Fibroblast of villous mesenchyme (primary cell): ENCODE measurements around the gene AP2A2. TPM values are rescaled to one million over a fixed set of nuclear protein-coding genes. Genes with fewer than 3 reads are reported as not detected.

ENCODE experiments used
- DNase-seq: peaks from one replicate; pipeline ENCODE4 v3.0.0-alpha.2; 2010; ENCODE audit warnings: low read depth
- H3K4me3 ChIP-seq: 2 replicates; pipeline ENCODE4 v1.5.1; 2011; ENCODE audit warnings: low read depth, mild to moderate bottlenecking, low read length
- CTCF ChIP-seq: IDR thresholded peaks from 2 replicates; pipeline ENCODE4 v1.5.1; 2012; ENCODE audit warnings: low read depth, mild to moderate bottlenecking, low read length; ENCODE audit not compliant: insufficient read depth
- total RNA-seq: library from RNA; depleted of rRNA; stranded (reverse); fragments of >200 nt; gene quantifications from 2 replicates; pipeline ENCODE4 v1.2.3, GENCODE V29; 2012

Gene AP2A2
- total RNA-seq, 1 donor = 53.5 TPM

GRCh38 chr11:899724-900123, 25.9 kb upstream of the AP2A2 start:
- no peak for TF ChIP-seq CTCF
- no peak for DNase-seq
- H3K4me3 ChIP-seq = no peak overlapping the region

- no peak for TF ChIP-seq CTCF
- DNase-seq = no peak
- no peak overlapping the region for H3K4me3 ChIP-seq
Measured at GRCh38 chr11:900545-900944, 25.1 kb upstream of the AP2A2 start.

GRCh38 chr11:901452-902061, 24.1 kb upstream of the AP2A2 start:
- no peak overlapping the region for H3K4me3 ChIP-seq
- DNase-seq = no peak
- no peak for TF ChIP-seq CTCF

GRCh38 chr11:904380-904779, 21.3 kb upstream of the AP2A2 start:
- H3K4me3 ChIP-seq = no peak overlapping the region
- TF ChIP-seq CTCF = no peak
- no peak for DNase-seq

GRCh38 chr11:905952-906351, 19.7 kb upstream of the AP2A2 start:
- no peak overlapping the region for H3K4me3 ChIP-seq
- TF ChIP-seq CTCF = no peak
- DNase-seq = no peak

- H3K4me3 ChIP-seq = no peak overlapping the region
- no peak for TF ChIP-seq CTCF
- DNase-seq = no peak
Measured at GRCh38 chr11:907668-908067, 18.0 kb upstream of the AP2A2 start.

- no peak overlapping the region for H3K4me3 ChIP-seq
- TF ChIP-seq CTCF = no peak
- no peak for DNase-seq
Measured at GRCh38 chr11:908273-908672, 17.4 kb upstream of the AP2A2 start.
